ENCODE data around the gene PELI2.

DNA sequence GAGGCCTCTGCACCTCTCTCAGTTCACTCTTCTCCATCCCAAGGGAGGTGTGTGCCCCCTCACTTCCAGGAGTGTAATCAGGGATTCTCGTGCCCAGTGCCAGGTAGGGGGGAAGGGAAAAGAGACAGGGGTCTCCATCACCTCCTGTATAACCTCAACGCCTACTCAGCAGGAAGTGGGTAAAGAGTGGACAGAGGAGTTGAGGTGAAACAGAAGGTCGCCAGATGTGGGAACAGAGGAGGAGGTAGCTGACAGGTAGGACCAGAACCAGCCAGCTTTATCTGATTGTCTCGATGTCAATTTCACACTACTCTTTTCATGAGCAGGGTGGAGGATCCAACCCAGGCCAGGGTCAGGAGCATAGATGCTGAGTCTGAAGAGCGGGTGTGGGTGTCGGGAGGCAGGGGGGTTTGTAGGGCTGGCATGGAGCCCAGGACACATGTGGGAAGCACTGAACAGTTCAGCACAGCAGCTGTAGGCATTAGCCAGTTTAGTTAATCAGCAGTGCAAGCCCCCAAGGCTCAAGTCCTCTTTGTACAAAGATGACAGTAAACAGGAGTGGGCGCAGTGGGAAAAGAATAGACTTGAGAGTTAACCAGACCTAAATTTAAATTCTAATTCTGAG, 213.5 kb downstream of the PELI2 start:
- TF ChIP-seq, protein P1, sequence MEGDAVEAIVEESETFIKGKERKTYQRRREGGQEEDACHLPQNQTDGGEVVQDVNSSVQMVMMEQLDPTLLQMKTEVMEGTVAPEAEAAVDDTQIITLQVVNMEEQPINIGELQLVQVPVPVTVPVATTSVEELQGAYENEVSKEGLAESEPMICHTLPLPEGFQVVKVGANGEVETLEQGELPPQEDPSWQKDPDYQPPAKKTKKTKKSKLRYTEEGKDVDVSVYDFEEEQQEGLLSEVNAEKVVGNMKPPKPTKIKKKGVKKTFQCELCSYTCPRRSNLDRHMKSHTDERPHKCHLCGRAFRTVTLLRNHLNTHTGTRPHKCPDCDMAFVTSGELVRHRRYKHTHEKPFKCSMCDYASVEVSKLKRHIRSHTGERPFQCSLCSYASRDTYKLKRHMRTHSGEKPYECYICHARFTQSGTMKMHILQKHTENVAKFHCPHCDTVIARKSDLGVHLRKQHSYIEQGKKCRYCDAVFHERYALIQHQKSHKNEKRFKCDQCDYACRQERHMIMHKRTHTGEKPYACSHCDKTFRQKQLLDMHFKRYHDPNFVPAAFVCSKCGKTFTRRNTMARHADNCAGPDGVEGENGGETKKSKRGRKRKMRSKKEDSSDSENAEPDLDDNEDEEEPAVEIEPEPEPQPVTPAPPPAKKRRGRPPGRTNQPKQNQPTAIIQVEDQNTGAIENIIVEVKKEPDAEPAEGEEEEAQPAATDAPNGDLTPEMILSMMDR (IDR thresholded peaks at IDR 0.05; ENCODE audit: low read length), result no peak
- no peak for TF ChIP-seq EZH2phosphoT487 (IDR thresholded peaks at IDR 0.05; ENCODE audit: low read length)
